Right forelimb (tissue), 1 donor: Measurements from ENCODE around the gene SVEP1.

Experiments
- DNase-seq: peaks from one replicate; pipeline ENCODE4 v3.0.0-alpha.2; 2018

SVEP1 gene

GRCh38 chr9:110517483-110517882 lies 62.1 kb downstream of the SVEP1 start:
- DNase-seq, result no peak

DNA sequence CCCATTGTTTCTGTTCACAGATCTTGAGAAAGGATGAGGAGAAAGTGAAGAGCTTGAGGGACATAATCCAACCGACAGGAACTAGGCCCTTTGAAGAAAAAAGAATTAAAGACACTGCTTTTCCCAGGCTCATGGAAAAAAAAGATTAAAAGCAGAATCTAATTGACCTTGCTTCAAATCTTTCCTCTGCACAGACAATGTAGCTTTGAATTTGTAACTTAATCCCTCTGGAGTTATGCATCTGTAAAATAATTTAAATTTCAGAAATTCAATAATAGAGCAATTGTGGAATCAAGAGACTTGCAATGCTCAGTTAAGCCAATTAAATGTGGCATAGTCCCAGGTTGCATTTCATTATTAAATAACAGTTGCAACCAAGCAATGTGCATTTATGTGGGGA lies 64.6 kb downstream of the SVEP1 start:
- no peak for DNase-seq

GRCh38 chr9:110512817-110513216 lies 66.7 kb downstream of the SVEP1 start:
- DNase-seq, result no peak

- no peak for DNase-seq
These were observed 69.7 kb downstream of the SVEP1 start for GRCh38 chr9:110509792-110510191.

DNA sequence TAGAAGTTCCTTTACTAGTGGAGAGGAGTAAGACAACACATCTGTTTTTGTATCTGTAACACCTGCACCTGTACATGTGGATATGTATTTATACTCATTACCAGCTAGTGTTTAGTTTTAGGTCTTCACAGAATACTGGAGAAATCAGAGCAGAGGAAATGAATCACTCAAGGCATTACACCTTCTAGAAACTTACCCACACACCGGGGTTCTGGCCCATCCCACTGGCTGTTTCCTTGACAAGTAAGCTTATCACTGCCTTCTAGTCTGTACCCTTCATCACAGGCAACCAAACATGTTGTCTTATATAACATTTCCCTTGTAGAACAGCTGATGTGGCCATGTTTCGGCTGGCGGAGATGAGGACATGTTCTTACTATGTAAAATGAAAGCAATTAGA lies 76.7 kb downstream of the SVEP1 start:
- no peak for DNase-seq

DNA sequence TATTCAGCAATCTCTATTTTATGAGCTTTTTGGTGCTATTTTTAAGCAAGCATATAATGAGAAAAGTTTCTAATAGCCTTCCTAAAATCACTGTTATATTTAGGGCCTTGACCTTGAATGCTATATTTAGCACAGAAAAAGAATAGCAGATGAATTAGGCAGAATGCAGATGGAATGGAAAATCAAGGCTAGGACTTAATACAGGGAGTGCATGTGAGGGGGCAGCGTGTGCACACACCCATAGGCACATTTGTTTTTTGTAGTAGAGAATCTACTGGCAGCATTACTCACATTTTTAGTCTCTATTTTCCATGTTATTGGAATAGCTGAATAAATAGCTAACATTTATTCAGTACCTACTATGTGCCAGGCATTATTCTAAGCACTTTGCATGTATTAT lies 79.9 kb downstream of the SVEP1 start:
- no peak for DNase-seq

- no peak for DNase-seq
These were observed 92.3 kb downstream of the SVEP1 start for GRCh38 chr9:110487196-110487595.

DNA sequence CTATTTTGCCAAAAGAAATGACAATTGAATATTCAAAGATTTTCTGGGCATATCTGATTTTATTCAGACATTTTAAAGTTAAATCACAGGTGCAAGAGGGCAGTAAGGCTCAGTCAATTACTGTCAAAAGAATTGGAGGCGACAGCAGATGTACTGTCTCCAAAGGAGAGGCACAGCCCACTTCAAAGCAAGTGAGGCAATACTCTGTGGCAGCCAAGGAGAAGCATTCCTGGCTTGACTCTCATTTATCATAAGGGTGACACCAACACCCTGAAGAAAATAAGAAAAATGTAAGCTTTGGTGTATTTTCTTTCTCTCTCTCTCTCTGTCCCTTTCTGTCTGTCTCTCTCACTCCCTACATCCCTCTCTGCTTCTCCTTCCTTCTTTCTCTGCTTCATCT lies 93.3 kb downstream of the SVEP1 start:
- DNase-seq, result no peak

- DNase-seq, result no peak
These were observed 100.1 kb downstream of the SVEP1 start for GRCh38 chr9:110479481-110479880.

GRCh38 chr9:110476251-110476650 lies 103.3 kb downstream of the SVEP1 start:
- DNase-seq, result no peak

GRCh38 chr9:110472111-110472510 lies 107.4 kb downstream of the SVEP1 start:
- no peak for DNase-seq

DNA sequence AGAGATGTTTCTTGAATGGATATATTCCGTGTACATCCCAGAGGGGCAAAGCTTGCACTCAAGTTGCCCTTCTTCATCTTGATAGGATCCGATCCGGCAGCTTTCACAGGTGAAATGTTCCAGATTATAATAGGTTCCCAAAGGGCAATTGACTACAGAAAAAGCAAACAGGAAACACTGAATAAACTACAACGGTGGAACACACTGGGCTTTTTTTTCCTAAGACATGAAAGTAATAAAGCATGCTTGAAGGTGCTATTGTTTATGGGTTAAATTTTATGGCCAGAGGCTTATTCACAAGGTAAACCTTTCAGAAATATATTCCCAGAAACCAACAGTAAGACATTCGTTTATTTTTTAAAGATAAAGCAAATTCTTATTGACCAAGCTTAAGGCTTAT lies 110.6 kb downstream of the SVEP1 start:
- DNase-seq, result no peak

DNA sequence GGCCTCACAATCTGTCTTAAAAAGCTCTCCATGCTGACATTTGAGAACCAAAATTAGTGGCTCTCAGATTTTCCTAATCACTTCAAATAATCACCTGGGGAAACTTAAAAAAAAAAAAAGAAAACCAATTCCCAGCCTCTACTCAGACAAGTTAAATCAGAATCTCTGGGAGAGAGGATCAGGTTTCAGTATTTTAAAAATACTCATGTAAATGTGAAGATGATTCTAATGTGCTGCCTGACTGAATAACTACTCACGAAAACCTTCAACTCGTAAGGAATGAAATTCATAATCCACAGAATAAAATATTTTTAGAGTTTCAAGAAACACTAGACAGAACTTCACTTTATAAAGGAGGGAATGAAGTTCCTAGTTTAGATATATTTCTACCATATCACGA lies 114.4 kb downstream of the SVEP1 start:
- no peak for DNase-seq

DNA sequence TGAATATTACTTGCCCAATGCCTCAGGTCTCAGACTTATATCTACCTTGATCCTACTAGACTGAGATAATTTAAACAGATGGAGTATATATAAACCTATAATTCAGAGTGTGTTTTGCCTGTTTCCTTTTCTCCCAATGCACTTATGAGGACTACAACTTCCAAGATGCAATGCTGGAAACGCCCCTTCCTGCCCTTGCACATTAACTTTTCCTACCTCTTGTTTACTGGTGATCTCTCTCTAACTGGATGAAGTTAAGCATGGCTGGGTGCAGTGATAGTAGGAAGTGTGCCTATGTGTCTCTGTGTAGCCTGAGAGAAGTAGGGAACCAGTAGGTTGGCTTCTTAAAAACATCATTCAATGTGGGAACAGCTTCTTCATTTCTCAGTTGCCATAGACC lies 115.2 kb downstream of the SVEP1 start:
- no peak for DNase-seq

DNA sequence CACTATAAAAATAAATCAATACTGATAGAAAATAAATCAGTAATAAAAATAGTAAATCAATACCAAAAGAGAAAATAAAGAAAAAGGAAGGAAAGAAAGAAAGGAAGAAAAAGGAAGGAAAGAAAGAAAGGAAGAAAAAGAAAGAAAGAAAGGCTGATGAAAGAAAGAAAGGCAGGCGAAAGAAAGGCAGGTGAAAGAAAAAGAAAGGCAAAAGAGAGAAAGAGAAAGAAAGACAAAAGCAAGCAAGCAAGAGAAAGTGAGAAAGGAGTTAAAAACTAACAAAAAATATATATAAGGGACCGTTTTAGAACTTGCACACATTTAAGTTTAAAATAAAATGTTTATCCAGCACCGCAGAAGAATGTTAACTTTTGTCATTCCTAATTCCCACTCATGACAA lies 116.0 kb downstream of the SVEP1 start:
- no peak for DNase-seq

GRCh38 chr9:110457245-110457644 lies 122.3 kb downstream of the SVEP1 start:
- no peak for DNase-seq

- no peak for DNase-seq
These were observed 122.9 kb downstream of the SVEP1 start for GRCh38 chr9:110456681-110457080.

DNA sequence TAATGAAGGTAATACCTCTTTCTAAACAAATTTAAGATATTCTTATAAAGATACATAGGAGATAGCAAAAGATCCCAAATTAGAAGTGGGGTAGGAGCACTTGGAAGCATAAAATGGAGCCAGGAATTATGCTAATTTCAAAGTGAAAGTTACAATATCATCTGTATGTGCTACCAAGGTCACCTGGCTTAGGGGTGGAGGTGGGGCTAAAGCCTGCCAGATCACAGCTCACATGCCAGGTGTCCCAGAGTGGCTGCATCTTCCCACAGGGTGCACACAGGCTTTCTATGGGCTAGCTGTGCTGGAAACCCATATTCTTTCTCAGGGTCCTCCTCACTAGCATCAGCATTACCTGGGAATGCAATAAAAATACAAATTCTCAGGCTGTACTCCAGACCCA lies 123.7 kb downstream of the SVEP1 start:
- no peak for DNase-seq

DNA sequence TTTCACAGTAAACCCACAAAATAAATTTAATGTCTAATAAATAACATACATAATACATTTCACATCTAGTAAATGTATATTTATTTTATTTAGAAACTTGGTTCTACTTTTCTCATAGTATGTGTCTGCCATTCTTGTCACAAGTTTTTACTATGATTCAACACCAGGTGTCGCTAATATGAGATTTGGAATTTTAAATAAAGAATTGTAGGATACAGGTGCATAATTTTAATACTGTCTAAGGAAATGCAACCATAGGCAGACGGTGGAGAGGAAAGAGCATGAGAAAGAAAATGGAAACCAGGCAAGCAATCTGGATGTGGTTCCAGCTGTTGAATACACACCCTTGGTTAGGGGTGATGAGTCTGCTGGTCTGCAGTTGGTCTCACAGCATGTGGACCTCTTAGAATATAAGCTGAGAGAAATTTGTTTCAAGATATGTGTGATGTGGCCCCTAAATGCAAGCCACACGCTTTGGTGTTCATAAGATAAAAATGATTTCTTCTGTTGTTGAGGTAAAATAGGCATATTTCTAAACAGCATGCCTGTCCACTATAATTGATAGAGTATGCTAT lies 127.2 kb downstream of the SVEP1 start:
- no peak for DNase-seq

- no peak for DNase-seq
These were observed 127.8 kb downstream of the SVEP1 start for GRCh38 chr9:110451726-110452125.

DNA sequence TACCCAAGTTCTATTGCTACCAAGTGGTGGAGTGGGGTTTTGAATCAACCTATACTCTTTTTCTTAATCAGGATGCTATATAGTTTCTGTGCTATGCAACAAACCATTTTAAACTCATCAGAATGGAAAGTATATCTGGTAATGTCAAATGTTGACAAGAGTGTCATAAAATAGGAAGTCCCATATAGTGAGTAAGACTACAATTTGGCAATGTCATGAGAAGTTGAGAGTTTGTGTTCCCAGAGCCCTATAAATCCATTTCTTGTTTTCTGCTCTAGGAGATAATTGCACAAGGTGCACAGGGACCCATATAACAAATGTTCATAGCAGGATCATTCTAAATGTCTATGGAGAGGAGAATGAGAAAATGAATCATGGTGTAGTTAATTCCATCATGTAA lies 132.1 kb downstream of the SVEP1 start:
- DNase-seq, result no peak

DNA sequence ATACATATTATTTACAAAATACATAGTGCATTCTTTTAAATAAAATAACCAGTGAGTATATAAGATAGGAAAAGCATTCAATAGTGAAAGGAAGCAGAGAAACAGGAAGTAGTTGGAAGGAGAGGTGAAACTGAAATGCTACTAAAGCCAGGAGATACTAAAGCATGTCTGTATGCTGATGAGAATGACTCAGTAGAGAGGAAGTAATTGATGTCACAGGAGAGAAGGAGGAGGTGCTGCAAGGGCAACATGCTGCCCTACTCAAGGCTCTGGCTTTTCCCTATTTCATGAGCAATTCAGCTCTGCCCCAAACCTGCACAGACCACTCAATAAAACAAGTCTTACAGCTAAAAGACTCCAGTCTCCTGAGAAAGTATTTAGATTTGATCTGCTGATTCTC lies 133.4 kb downstream of the SVEP1 start:
- DNase-seq, result no peak

GRCh38 chr9:110444911-110445310 lies 134.6 kb downstream of the SVEP1 start:
- DNase-seq, result no peak

DNA sequence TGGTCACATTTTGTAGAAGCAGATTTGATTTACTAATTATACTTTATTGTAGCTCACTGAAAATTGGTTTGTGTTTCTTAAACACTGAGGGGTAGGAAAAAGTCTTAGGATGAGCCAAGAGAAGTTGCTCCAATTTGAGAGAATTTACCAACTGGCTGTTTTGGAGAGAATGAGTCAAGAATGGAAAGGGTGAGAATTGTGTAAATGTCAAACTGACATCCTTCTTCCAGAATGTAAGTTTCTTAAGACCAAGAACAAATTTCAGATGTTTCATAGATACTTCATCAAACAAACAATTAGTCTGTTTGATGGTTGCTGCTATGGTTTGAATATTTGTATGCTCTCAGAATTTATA lies 135.7 kb downstream of the SVEP1 start:
- no peak for DNase-seq

DNA sequence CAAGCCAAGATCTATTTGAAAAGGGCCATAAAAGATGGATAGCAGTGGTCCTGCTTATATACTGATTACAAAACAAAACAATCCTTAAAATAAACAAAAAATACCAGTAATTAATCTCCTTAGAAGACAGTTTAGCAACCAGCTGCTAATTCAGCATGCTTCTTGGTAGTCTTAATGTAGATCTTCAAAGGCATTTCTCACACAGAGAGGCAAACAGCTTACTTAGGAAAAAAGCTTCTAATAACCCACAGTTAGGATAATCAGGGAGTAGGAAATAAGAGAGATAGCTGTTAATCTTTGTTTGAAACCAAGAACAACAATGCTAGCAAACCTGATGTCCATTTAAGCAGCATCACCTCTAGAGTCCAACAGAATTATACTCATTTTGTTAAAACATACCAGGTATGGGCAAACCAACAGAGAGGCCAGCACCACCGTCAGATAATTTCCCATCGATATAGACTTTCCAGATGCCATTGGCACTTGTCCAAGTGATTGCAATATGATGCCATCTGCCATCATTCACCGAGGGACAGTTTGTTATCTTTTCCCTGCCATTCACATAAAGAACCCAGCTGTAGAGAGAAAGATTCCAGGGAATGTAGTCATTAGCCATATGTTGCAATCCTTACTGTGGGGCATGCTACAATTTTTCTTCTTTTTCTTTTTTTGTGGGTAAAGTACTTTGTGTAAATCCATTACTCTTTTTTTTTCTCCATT lies 136.2 kb downstream of the SVEP1 start:
- DNase-seq, result no peak
